ENCODE measurements around the gene JAKMIP2.
"Not testable (repeated sequence)": the region's sequence is repeated elsewhere in the genome, so short reads cannot be mapped to it uniquely, and the experiment has no call there.

The JAKMIP2 gene

GRCh38 chr5:147559749-147560148 is 222.8 kb downstream of the JAKMIP2 start:
- H3K27ac ChIP-seq (ENCODE audit: low read length) = no peak overlapping the region
- H3K36me3 ChIP-seq (ENCODE audit: control insufficient read depth, low read depth, low read length) = peaks cover 25% of the 10 kb centered on the region
- H3K9ac ChIP-seq (ENCODE audit: low read length) = peak overlapping the region; percentile 70
- peak overlapping the region; percentile 60 for H3K4me3 ChIP-seq (ENCODE audit: low read length)
- no peaks in the 10 kb centered on the region for H3K27me3 ChIP-seq (ENCODE audit: control insufficient read depth, insufficient read depth, low read length)
- no peaks in the 10 kb centered on the region for H3K9me3 ChIP-seq (ENCODE audit: control insufficient read depth, low read depth, low read length)
- H3K4me1 ChIP-seq (ENCODE audit: control insufficient read depth, low read depth, low read length) = peaks cover 37% of the 10 kb centered on the region

GRCh38 chr5:147558826-147559225 is 223.7 kb downstream of the JAKMIP2 start:
- Histone ChIP-seq H3K9me3 (ENCODE audit: control insufficient read depth, low read depth, low read length) (no peaks in the 10 kb centered on the region), H3K27me3 (ENCODE audit: control insufficient read depth, insufficient read depth, low read length) (no peaks in the 10 kb centered on the region), H3K36me3 (ENCODE audit: control insufficient read depth, low read depth, low read length) (peaks cover 16% of the 10 kb centered on the region), H3K4me3 (ENCODE audit: low read length) (no peak overlapping the region), H3K27ac (ENCODE audit: low read length) (no peak overlapping the region), H3K9ac (ENCODE audit: low read length) (no peak overlapping the region), H3K4me1 (ENCODE audit: control insufficient read depth, low read depth, low read length) (peaks cover 30% of the 10 kb centered on the region)

- H3K36me3 ChIP-seq (ENCODE audit: control insufficient read depth, low read depth, low read length) = peaks cover 9% of the 10 kb centered on the region
- H3K4me3 ChIP-seq (ENCODE audit: low read length) = no peak overlapping the region
- no peak overlapping the region for H3K27ac ChIP-seq (ENCODE audit: low read length)
- H3K9me3 ChIP-seq (ENCODE audit: control insufficient read depth, low read depth, low read length) = no peaks in the 10 kb centered on the region
- peaks cover 25% of the 10 kb centered on the region for H3K4me1 ChIP-seq (ENCODE audit: control insufficient read depth, low read depth, low read length)
- H3K9ac ChIP-seq (ENCODE audit: low read length) = no peak overlapping the region
- H3K27me3 ChIP-seq (ENCODE audit: control insufficient read depth, insufficient read depth, low read length) = no peaks in the 10 kb centered on the region
Observed at GRCh38 chr5:147557876-147558745, 224.4 kb downstream of the JAKMIP2 start.

GRCh38 chr5:147555176-147555575 is 227.4 kb downstream of the JAKMIP2 start:
- Histone ChIP-seq H3K27me3 (ENCODE audit: control insufficient read depth, insufficient read depth, low read length) (no peaks in the 10 kb centered on the region), H3K4me1 (ENCODE audit: control insufficient read depth, low read depth, low read length) (peaks cover 14% of the 10 kb centered on the region), H3K4me3 (ENCODE audit: low read length) (no peak overlapping the region), H3K9ac (ENCODE audit: low read length) (no peak overlapping the region), H3K36me3 (ENCODE audit: control insufficient read depth, low read depth, low read length) (no peaks in the 10 kb centered on the region), H3K9me3 (ENCODE audit: control insufficient read depth, low read depth, low read length) (no peaks in the 10 kb centered on the region), H3K27ac (ENCODE audit: low read length) (no peak overlapping the region)

GRCh38 chr5:147554261-147554817 is 228.2 kb downstream of the JAKMIP2 start:
- no peak overlapping the region for H3K9ac ChIP-seq (ENCODE audit: low read length)
- no peaks in the 10 kb centered on the region for H3K36me3 ChIP-seq (ENCODE audit: control insufficient read depth, low read depth, low read length)
- no peaks in the 10 kb centered on the region for H3K9me3 ChIP-seq (ENCODE audit: control insufficient read depth, low read depth, low read length)
- H3K27ac ChIP-seq (ENCODE audit: low read length) = no peak overlapping the region
- H3K4me1 ChIP-seq (ENCODE audit: control insufficient read depth, low read depth, low read length) = peaks cover 14% of the 10 kb centered on the region
- H3K4me3 ChIP-seq (ENCODE audit: low read length) = no peak overlapping the region
- no peaks in the 10 kb centered on the region for H3K27me3 ChIP-seq (ENCODE audit: control insufficient read depth, insufficient read depth, low read length)

- H3K27ac ChIP-seq (ENCODE audit: low read length); H3K9me3 ChIP-seq (ENCODE audit: control insufficient read depth, low read depth, low read length); H3K9ac ChIP-seq (ENCODE audit: low read length); H3K4me3 ChIP-seq (ENCODE audit: low read length); H3K27me3 ChIP-seq (ENCODE audit: control insufficient read depth, insufficient read depth, low read length); H3K36me3 ChIP-seq (ENCODE audit: control insufficient read depth, low read depth, low read length): not testable (repeated sequence)
- peaks cover 11% of the 10 kb centered on the region for H3K4me1 ChIP-seq (ENCODE audit: control insufficient read depth, low read depth, low read length)
Observed at GRCh38 chr5:147553817-147554216, 228.7 kb downstream of the JAKMIP2 start.

- H3K4me1 ChIP-seq (ENCODE audit: control insufficient read depth, low read depth, low read length) = peaks cover 2% of the 10 kb centered on the region
- H3K27ac ChIP-seq (ENCODE audit: low read length) = no peak overlapping the region
- no peaks in the 10 kb centered on the region for H3K27me3 ChIP-seq (ENCODE audit: control insufficient read depth, insufficient read depth, low read length)
- no peak overlapping the region for H3K9ac ChIP-seq (ENCODE audit: low read length)
- no peak overlapping the region for H3K4me3 ChIP-seq (ENCODE audit: low read length)
- no peaks in the 10 kb centered on the region for H3K36me3 ChIP-seq (ENCODE audit: control insufficient read depth, low read depth, low read length)
- no peaks in the 10 kb centered on the region for H3K9me3 ChIP-seq (ENCODE audit: control insufficient read depth, low read depth, low read length)
Observed at GRCh38 chr5:147552897-147553296, 229.6 kb downstream of the JAKMIP2 start.

- Histone ChIP-seq H3K9ac (ENCODE audit: low read length) (no peak overlapping the region), H3K36me3 (ENCODE audit: control insufficient read depth, low read depth, low read length) (no peaks in the 10 kb centered on the region), H3K4me1 (ENCODE audit: control insufficient read depth, low read depth, low read length) (no peaks in the 10 kb centered on the region), H3K4me3 (ENCODE audit: low read length) (no peak overlapping the region), H3K27me3 (ENCODE audit: control insufficient read depth, insufficient read depth, low read length) (no peaks in the 10 kb centered on the region), H3K9me3 (ENCODE audit: control insufficient read depth, low read depth, low read length) (no peaks in the 10 kb centered on the region), H3K27ac (ENCODE audit: low read length) (no peak overlapping the region)
Observed at GRCh38 chr5:147551677-147552076, 230.9 kb downstream of the JAKMIP2 start.

- H3K36me3 ChIP-seq (ENCODE audit: control insufficient read depth, low read depth, low read length) = no peaks in the 10 kb centered on the region
- H3K4me1 ChIP-seq (ENCODE audit: control insufficient read depth, low read depth, low read length) = no peaks in the 10 kb centered on the region
- no peak overlapping the region for H3K27ac ChIP-seq (ENCODE audit: low read length)
- no peak overlapping the region for H3K9ac ChIP-seq (ENCODE audit: low read length)
- H3K4me3 ChIP-seq (ENCODE audit: low read length) = no peak overlapping the region
- no peaks in the 10 kb centered on the region for H3K9me3 ChIP-seq (ENCODE audit: control insufficient read depth, low read depth, low read length)
- no peaks in the 10 kb centered on the region for H3K27me3 ChIP-seq (ENCODE audit: control insufficient read depth, insufficient read depth, low read length)
Observed at GRCh38 chr5:147547730-147548129, 234.8 kb downstream of the JAKMIP2 start.

- no peak overlapping the region for H3K9ac ChIP-seq (ENCODE audit: low read length)
- no peaks in the 10 kb centered on the region for H3K9me3 ChIP-seq (ENCODE audit: control insufficient read depth, low read depth, low read length)
- H3K27ac ChIP-seq (ENCODE audit: low read length) = no peak overlapping the region
- H3K27me3 ChIP-seq (ENCODE audit: control insufficient read depth, insufficient read depth, low read length) = no peaks in the 10 kb centered on the region
- no peaks in the 10 kb centered on the region for H3K36me3 ChIP-seq (ENCODE audit: control insufficient read depth, low read depth, low read length)
- H3K4me3 ChIP-seq (ENCODE audit: low read length) = no peak overlapping the region
- no peaks in the 10 kb centered on the region for H3K4me1 ChIP-seq (ENCODE audit: control insufficient read depth, low read depth, low read length)
Observed at GRCh38 chr5:147544556-147544955, 238.0 kb downstream of the JAKMIP2 start.

- Histone ChIP-seq H3K36me3 (ENCODE audit: control insufficient read depth, low read depth, low read length) (no peaks in the 10 kb centered on the region), H3K9me3 (ENCODE audit: control insufficient read depth, low read depth, low read length) (no peaks in the 10 kb centered on the region), H3K4me1 (ENCODE audit: control insufficient read depth, low read depth, low read length) (no peaks in the 10 kb centered on the region), H3K4me3 (ENCODE audit: low read length) (no peak overlapping the region), H3K27ac (ENCODE audit: low read length) (no peak overlapping the region), H3K27me3 (ENCODE audit: control insufficient read depth, insufficient read depth, low read length) (no peaks in the 10 kb centered on the region), H3K9ac (ENCODE audit: low read length) (no peak overlapping the region)
Observed at GRCh38 chr5:147539053-147539452, 243.5 kb downstream of the JAKMIP2 start.

GRCh38 chr5:147538236-147538635 is 244.3 kb downstream of the JAKMIP2 start:
- H3K9ac ChIP-seq (ENCODE audit: low read length) = no peak overlapping the region
- H3K36me3 ChIP-seq (ENCODE audit: control insufficient read depth, low read depth, low read length) = no peaks in the 10 kb centered on the region
- no peak overlapping the region for H3K4me3 ChIP-seq (ENCODE audit: low read length)
- no peaks in the 10 kb centered on the region for H3K4me1 ChIP-seq (ENCODE audit: control insufficient read depth, low read depth, low read length)
- no peaks in the 10 kb centered on the region for H3K27me3 ChIP-seq (ENCODE audit: control insufficient read depth, insufficient read depth, low read length)
- H3K27ac ChIP-seq (ENCODE audit: low read length) = no peak overlapping the region
- H3K9me3 ChIP-seq (ENCODE audit: control insufficient read depth, low read depth, low read length) = no peaks in the 10 kb centered on the region

Data from iPS-18a (cell line).